A673 (cell line): ENCODE measurements around the gene POTEE. TPM values are rescaled to one million over a fixed set of nuclear protein-coding genes. Genes with fewer than 3 reads are reported as not detected.
"Not testable (repeated sequence)": the region's sequence is repeated elsewhere in the genome, so short reads cannot be mapped to it uniquely, and the experiment has no call there.

ENCODE experiments used
- BruUV-seq: library from RNA; stranded (reverse); fragments of 400-500 nt; replicated peaks from 2 replicates; lab custom pipeline; 2021; lab: Mats Ljungman, UMichigan
- CTCF ChIA-PET: fragments of 300-600 bp; sonication (Branson Sonifier 250); formaldehyde crosslinking; loops from one replicate; lab custom pipeline; 2022; ENCODE audit warnings: antibody characterized with exemption; lab: Charles Lee
- POLR2A ChIA-PET: fragments of 300-600 bp; sonication (Branson Sonifier 250); formaldehyde crosslinking; loops from one replicate; lab custom pipeline; 2022; ENCODE audit warnings: antibody characterized with exemption; ENCODE audit not compliant: low non-redundant PET; lab: Charles Lee
- DNase-seq: peaks from one replicate; pipeline ENCODE4 v3.0.0-alpha.2; 2015; ENCODE audit warnings: low spot score
- H3K27ac ChIP-seq: fragments of 200-600 bp; sonication (generic); 2 replicates; pipeline ENCODE4 v1.5.1; 2016; ENCODE audit warnings: mixed run types, low read depth, mild to moderate bottlenecking, mixed read lengths, antibody characterized with exemption, low read length; ENCODE audit not compliant: poor library complexity, severe bottlenecking
- H3K27me3 ChIP-seq: fragments of 200-600 bp; sonication (generic); replicated peaks from 2 replicates; pipeline ENCODE4 v1.6.1; 2017; ENCODE audit warnings: mixed run types, low read depth, mild to moderate bottlenecking, mixed read lengths, antibody characterized with exemption, low read length; ENCODE audit not compliant: insufficient read depth, poor library complexity
- H3K36me3 ChIP-seq: fragments of 200-600 bp; sonication (generic); 2 replicates; pipeline ENCODE4 v1.6.1; 2016; ENCODE audit warnings: mixed run types, mild to moderate bottlenecking, mixed read lengths, antibody characterized with exemption, low read length; ENCODE audit not compliant: insufficient read depth, poor library complexity, severe bottlenecking
- H3K4me1 ChIP-seq: fragments of 200-600 bp; sonication (generic); 2 replicates; pipeline ENCODE4 v1.6.1; 2017; ENCODE audit warnings: mixed run types, mild to moderate bottlenecking, mixed read lengths, antibody characterized with exemption, low read length; ENCODE audit not compliant: insufficient read depth, poor library complexity, severe bottlenecking
- H3K4me3 ChIP-seq: fragments of 200-600 bp; sonication (generic); 2 replicates; pipeline ENCODE4 v1.5.1; 2016; ENCODE audit warnings: low read depth, mixed run types, mild to moderate bottlenecking, mixed read lengths, low read length; ENCODE audit not compliant: poor library complexity, severe bottlenecking
- H3K9me3 ChIP-seq: fragments of 200-600 bp; sonication (generic); 2 replicates; pipeline ENCODE4 v1.6.1; 2016; ENCODE audit warnings: mixed run types, low read depth, mild to moderate bottlenecking, mixed read lengths, antibody characterized with exemption, low read length; ENCODE audit not compliant: poor library complexity, severe bottlenecking
- EZH2 ChIP-seq: fragments of 200-600 bp; sonication (generic); IDR thresholded peaks from 2 replicates; pipeline ENCODE4 v1.6.1; 2017; ENCODE audit warnings: borderline replicate concordance, low read depth, mild to moderate bottlenecking, mixed read lengths, antibody characterized with exemption, low read length; ENCODE audit not compliant: poor library complexity, severe bottlenecking
- intact Hi-C: fragments of 100-400 bp; cut with micrococcal nuclease; formaldehyde crosslinking; loops from one replicate; pipeline ENCODE4 v1.10.0; 2022; ENCODE audit not compliant: unreplicated experiment
- total RNA-seq: library from RNA; stranded (reverse); gene quantifications from 2 replicates; pipeline ENCODE4 v1.2.3, GENCODE V29; 2021
- TF ChIP-seq, protein P1 (sequence below): fragments of 300-800, 200-600 bp; sonication (generic); conservative IDR thresholded peaks from 2 replicates; pipeline ENCODE4 v1.5.1; 2017; ENCODE audit warnings: low read depth, mild to moderate bottlenecking, antibody characterized with exemption, low read length, moderate library complexity, mixed read lengths

Gene POTEE
- total RNA-seq, 1 experiment from 2014 or later: 0.09 TPM

DNA sequence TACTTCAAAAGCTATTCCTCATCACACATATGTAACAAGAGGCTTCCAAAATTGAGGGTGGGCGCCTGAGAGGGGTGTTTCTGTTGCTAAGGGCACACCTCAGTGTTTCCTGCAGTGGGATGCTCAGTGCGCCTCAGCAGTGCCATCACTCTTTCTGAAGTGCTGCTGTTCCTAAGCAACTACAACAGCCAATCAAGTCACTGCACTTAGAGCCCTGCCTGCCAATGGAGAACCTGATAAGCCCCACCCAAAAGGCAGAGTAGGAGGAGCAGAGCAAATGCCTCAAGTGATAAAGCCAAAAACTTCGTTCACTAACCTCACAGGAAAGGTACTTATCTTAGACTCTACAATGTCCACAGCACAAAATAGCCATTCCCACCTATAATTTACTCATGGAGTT is 15.9 kb upstream of the POTEE start:
- H3K27me3 ChIP-seq: peaks cover 49% of the 10 kb centered on the region
- H3K27ac ChIP-seq, H3K4me1 ChIP-seq, H3K4me3 ChIP-seq, H3K36me3 ChIP-seq, POLR2A ChIA-PET, H3K9me3 ChIP-seq, BruUV-seq, CTCF ChIA-PET, DNase-seq, intact Hi-C loops: not testable (repeated sequence)

DNA sequence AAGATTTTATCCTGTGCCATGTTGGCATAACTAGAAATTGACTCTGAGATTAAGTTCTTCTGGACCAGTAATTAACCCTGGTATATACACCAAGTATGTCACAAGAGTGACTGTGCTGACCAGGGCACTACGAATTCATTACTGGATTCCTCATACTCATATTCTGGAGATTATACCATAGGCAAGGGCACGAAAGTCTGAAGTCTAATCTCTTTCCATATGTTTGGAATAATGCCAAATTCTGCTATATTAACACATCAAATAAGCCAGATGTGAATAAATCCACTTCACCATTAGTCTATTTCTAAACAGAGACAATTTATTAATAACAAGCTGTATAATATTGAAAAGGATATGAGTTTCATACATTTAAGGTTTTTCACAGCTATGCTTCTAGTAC is 13.2 kb upstream of the POTEE start:
- H3K36me3 ChIP-seq, H3K4me3 ChIP-seq, H3K27ac ChIP-seq, BruUV-seq, DNase-seq, H3K4me1 ChIP-seq, POLR2A ChIA-PET, H3K9me3 ChIP-seq, CTCF ChIA-PET, intact Hi-C loops: not testable (repeated sequence)
- peaks cover 56% of the 10 kb centered on the region for H3K27me3 ChIP-seq

DNA sequence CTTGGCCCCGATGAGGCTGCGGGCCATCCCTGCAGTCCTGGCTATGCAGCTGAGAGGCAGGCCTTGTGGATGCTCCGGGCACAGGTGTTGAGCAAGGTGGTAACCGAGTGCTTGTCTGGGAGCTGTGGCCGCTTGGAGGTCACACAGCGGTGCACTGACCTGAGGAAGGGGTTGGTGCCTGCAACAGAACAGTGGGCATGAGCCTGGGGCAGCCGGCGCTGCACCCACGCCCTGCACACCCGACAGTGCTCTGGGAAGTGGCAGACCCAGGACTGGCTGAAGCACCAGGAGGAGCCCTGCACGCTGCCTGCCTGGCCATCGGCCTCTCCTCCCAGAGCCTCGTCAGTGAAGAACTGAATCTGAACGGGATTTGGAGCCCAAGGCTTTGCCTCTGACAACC is 8.2 kb upstream of the POTEE start:
- Histone ChIP-seq H3K4me3 (no peak overlapping the region), H3K27me3 (peaks cover 24% of the 10 kb centered on the region), H3K27ac (no peak overlapping the region), H3K4me1 (no peaks in the 10 kb centered on the region), H3K9me3 (no peaks in the 10 kb centered on the region), H3K36me3 (no peaks in the 10 kb centered on the region)
- intact Hi-C loops: no loop called here
- BruUV-seq: no TSS peak
- no peak for DNase-seq
- TF ChIP-seq, protein P1, sequence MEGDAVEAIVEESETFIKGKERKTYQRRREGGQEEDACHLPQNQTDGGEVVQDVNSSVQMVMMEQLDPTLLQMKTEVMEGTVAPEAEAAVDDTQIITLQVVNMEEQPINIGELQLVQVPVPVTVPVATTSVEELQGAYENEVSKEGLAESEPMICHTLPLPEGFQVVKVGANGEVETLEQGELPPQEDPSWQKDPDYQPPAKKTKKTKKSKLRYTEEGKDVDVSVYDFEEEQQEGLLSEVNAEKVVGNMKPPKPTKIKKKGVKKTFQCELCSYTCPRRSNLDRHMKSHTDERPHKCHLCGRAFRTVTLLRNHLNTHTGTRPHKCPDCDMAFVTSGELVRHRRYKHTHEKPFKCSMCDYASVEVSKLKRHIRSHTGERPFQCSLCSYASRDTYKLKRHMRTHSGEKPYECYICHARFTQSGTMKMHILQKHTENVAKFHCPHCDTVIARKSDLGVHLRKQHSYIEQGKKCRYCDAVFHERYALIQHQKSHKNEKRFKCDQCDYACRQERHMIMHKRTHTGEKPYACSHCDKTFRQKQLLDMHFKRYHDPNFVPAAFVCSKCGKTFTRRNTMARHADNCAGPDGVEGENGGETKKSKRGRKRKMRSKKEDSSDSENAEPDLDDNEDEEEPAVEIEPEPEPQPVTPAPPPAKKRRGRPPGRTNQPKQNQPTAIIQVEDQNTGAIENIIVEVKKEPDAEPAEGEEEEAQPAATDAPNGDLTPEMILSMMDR: no peak
- no peak for TF ChIP-seq EZH2
- ChIA-PET CTCF (no interaction called here), POLR2A (no interaction called here)

DNA sequence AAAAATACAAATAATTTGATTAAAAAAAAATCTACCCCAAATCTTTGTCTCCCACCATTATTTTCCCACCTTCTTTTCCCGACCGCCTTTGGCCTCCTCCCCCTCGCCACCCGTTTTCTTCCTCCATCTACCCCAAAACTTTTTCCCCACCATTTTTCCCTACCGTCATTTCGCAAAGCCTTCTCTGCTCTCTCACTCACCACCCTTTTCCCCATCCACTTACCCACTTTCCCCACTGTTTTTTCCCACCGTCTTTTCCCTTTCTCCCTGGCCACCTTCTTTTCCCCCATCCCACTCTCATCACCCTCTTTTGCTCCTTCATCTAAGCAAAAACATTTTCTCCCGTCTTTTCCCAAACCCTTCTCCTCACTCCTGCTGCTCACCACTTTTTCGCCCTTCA is 1.5 kb upstream of the POTEE start:
- H3K27ac ChIP-seq, H3K27me3 ChIP-seq, DNase-seq, BruUV-seq, H3K4me3 ChIP-seq, H3K4me1 ChIP-seq, CTCF ChIA-PET, H3K9me3 ChIP-seq, H3K36me3 ChIP-seq, intact Hi-C loops, POLR2A ChIA-PET: not testable (repeated sequence)

DNA sequence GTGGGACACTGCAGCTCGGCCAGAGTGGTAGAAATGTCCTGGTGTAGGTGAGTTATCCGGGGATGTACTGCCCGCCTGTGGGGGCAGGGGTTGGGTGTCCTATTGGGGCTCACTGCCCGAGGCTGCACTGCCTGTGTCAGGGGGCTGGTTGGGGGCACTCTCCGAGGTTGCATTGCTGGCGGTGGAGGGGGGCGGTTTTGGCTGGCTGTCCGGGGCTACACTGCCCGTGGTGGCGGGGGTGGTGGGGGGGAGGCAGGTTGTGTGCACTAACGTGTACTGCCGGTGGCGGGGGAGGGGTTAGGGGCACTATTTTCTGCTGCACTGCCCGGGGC is 403 bp downstream of the POTEE start:
- H3K27ac ChIP-seq, H3K9me3 ChIP-seq, BruUV-seq, H3K36me3 ChIP-seq, intact Hi-C loops, H3K27me3 ChIP-seq, DNase-seq, H3K4me1 ChIP-seq, POLR2A ChIA-PET, CTCF ChIA-PET, H3K4me3 ChIP-seq: not testable (repeated sequence)

DNA sequence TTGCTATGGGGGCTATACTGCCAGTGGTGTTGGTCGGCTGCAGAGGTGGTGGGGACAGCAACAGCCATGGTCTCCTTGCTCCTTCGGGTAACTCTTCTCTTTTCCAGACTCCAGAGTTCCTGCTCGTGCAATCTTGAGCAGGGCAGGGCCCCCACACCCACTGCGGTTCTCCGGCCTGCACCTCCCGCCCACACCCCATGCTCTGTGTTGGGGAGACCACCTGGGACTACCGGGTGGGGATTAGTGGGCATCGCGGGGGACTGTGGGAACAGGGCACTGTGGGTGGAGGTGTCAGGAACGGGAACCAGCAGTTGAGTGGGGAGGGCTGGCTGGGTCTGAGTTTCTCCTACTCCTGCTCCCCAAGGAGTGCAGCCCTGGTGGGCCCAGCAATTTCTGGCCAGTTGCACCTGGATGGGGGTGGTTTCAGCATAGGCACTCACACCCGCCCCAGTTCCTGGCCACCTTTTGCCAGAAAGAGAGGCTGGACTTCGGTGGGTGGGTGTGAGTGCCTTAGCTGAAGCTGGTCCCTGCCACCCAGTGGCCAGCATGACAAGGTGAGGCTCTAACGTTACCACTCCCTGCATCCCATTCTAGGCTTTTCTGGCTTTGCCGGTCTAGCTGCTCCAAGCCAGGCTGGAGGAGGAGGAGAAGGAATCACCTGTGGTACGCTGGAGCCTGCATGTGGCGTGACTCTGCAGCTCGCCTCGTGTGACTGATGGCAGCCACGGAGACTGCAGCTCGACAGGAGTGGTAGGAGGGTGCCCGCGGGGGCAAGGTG is 1.3 kb downstream of the POTEE start:
- H3K27ac ChIP-seq, H3K36me3 ChIP-seq, H3K4me1 ChIP-seq, H3K27me3 ChIP-seq, POLR2A ChIA-PET, CTCF ChIA-PET, H3K9me3 ChIP-seq, intact Hi-C loops, BruUV-seq, DNase-seq, H3K4me3 ChIP-seq: not testable (repeated sequence)
